NCI-H1092 (cell line): ENCODE results near the gene BRD3OS.

Experiments used
- DNase-seq: peaks from one replicate; lab custom pipeline; 2025; lab: John Stamatoyannopoulos, UW

BRD3OS gene

DNA sequence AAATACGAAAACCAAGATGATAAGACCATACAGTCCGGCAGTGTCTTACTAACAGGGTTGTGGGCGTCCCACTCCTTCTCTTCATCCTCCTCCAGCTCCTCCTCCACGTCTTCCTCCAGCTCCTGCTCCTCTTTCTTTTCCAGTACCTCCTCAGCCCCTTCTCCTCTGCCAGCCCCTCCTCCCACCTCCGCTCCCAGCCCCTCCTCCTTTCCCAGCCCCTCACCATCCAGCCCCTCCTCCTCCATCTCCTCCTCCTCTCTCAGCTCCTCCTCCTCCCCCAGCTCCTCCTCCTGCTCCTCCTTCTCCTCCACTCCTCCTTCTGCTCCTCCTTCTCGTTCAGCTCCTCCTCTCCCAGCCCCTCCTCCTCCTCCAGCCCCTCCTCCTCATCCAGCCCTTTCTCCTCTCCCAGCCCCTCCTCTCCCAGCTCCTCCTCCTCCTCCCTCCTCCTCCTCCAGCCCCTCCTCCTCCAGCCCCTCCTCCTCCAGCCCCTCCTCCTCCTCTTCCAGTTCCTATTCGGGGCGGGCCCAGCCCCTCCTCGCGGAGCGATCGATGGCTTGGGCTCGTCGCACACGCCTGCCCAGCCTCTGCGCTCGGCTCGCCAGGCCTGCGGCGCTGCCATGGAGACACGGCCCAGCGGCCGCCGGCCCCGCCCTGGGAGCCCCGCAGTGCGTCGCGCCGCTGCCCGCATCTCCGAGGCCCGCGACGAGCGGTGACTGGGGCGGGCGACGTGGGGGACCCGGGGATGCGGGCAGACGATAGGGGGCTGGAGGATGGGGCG, at the start of gene BRD3OS:
Gene BRD3OS (plus strand): TSS at position 654 of the 778 bp plus-strand sequence. CDS start 1,267 bp downstream, outside the sequence.
- DNase-seq, result peak; percentile 97

GRCh38 chr9:133975511-133975910, 49.8 kb upstream of the BRD3OS start:
- no peak for DNase-seq

DNA sequence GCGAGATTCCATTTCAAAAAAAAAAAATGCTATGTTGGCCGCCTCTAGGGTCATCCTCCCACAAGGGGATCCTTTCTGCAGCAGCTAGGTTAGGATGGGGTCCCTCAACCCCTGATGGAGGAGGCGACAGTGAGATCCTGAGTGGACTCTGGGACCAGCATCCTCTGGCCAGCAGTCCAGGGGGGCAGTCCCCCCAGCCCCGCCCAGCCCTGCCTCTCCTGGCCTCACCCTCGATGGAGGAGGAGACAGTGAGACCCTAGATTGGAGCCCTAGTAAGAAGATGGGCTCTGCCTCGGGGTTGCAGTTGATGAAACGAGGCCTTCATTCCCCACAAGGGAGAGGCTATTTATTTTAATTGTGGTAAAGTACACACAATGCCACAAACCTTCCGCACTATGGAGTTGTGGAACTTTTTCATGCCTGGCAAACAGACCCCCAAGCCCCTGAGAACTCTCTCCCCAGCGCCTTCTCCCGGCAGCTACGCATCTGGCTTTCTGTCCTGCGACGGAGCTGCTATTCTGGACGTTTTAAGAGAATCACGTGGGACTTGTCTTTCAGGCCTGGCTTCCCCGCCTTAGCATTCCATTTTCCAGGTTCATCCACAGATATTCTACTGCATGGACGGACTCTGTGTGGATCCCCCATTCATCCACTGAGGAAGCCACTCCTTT, 49.0 kb upstream of the BRD3OS start:
- DNase-seq, result no peak

- no peak for DNase-seq
Measured at GRCh38 chr9:133976887-133977286, 48.4 kb upstream of the BRD3OS start.

DNA sequence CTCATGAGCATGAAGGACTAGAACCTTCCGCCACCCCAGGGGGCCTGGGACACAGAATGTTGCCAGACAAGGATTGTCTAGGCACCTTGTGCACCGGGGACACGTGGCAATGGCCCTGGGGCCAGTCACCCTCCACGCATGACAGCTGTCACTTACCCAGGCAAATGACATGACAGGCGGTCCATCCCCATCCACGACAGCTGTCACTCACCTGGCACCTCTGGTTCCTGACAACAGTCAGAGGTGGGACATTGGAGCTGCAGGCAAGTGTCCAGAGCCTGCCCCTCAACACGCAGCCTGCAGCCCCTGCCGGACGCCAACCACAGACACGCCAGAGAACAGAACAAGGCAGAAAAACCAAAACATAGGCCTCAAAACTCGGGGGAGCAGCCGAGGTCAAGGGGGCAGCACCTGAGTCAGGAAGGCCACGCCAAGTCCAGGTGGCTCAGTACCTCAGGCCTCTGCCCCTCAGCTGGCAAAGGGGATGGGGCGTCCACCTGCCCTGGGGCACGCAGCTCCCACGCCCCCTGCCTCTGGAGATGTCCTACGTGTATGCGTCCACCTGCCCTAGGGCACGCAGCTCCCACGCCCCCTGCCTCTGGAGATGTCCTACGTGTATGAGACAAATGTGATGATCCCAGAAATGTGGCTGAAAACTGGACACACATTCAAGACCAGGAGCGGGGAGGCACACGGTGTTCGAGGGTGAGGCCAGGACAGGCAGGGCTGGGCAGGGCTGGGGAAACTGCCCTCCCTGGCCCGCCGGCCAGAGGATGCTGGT, 47.7 kb upstream of the BRD3OS start:
- no peak for DNase-seq

DNA sequence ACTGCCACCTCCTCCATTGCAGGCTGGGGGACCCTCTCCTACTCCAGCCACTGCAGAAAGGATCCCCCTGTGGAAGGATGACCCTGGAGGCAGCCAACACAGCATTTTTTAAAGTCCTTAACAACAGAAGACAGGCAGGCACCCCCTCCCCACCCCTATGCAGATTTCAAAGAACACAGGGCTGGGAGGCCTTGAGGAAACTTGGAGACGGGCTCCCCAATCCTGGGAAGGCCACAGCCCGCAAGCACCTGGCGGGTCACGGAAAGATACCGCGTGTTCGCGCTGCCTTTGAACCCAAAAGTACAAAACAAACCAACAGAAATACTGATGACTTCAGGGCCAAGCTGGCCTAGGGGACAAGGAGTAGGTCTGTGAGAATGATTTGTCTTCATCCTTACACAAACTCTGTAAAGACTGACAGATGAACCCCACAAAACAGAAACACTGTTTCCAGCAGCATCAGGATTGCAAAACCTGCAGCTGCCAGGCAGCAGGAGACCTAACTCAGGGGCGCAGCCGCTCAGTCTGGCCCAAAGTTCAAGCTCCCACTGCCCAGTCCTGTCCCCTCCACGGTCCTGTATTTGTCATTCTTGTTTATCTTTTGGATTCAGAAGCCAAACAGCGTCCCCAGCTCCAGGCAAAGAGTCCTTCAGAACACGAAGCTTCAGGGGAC, 46.9 kb upstream of the BRD3OS start:
- DNase-seq, result no peak

- no peak for DNase-seq
Measured at GRCh38 chr9:133978899-133979272, 46.4 kb upstream of the BRD3OS start.

GRCh38 chr9:133979273-133979920, 45.9 kb upstream of the BRD3OS start:
- DNase-seq, result no peak

DNA sequence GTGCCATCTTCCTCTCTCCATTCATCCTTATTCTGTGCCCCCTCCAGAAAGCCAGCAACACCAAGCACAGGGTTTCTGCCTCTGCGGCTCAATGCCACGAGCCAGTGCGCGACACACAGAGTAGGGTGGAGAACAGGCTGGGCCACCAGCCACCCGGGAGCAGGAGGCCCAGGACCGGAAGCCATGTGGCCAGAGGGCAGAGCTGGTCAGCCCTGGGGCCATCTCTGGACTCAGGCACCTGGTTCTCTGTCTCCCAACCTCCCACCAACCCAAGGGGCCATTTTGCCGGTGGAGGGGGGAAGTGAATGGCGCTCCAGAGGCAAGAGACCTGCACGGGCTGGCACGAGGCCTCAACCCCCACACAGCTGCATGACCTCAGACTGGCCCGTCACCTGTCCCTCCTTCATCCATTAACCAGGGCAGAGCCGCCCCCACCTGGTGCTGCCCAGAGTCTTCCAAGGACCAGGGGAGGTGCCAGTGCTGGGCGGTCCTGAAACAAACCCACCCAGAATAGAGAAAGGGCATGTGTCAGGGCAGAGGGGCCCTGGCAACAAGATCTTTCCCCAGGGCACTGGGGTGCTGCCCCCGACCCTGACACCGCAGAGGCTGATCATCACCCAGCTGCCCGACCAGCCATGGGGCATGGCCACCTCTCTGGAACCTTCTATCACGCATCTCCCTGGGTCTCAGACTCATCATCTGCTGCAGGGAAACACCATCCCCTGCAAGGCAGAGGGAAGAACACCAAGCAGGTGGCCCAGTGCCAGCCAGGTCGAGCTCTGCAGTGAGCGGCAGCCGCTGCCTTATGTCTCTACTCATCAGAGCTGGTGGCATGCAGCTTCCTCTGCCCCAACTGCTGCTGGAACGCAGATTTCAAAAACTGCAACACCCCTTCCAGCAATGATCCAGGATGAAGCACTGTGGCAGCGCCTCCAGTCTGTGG, 45.1 kb upstream of the BRD3OS start:
- no peak for DNase-seq

- no peak for DNase-seq
Measured at GRCh38 chr9:133980864-133981588, 44.3 kb upstream of the BRD3OS start.

DNA sequence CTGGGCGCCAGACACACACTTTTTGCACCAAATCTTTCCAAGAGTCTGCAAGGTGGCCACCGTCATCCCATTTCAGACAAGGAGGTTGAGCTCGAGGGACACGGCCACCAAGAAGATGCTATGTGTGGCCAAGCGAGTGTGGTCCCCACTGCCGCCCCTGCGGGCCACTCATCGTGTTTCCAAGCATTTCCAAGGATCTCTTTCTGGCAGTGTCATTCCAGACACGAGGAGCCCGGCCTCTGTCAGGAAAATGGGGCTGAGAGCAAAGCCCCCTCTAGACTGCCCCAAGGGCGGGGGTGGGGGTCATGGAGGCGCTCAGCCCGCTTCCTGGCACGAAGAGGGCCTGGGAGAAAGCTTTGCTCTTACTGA, 43.7 kb upstream of the BRD3OS start:
- DNase-seq, result no peak

GRCh38 chr9:133981958-133982681, 43.2 kb upstream of the BRD3OS start:
- no peak for DNase-seq

DNA sequence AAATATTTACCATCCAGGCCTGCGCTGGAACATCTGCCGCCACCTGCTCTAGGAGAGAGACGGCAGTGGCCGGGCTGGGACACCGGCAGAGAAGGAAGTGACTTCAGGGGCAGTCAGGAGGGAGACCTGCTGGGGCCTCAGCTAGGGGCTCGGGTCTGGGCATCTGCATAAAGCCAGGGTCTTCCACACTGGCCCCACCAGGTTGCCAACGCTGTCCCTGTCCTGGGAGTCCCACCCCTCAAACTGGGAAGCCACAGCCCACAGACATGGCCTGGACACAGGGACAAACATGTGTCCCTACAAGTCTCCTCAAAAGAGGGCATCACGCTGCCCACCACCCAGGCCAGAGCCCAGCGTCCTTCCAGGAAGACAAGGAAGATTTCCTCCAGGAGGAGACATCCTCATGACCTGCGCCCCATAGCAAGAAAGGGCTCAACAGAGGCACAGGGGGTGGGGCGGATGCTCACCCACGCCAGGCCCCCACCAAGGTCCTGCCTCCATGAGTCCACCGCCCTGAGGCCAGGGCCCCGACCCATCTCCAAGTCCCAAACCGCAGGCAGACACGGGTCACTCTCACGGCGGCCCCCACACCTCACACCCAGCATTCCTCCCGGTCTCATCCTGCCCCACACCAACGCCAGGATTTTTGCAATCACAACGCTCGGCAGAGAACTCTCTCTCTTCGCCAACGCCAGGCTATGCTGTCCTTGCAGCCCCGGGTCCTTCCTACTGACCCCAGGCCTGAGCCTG, 42.1 kb upstream of the BRD3OS start:
- DNase-seq, result no peak

DNA sequence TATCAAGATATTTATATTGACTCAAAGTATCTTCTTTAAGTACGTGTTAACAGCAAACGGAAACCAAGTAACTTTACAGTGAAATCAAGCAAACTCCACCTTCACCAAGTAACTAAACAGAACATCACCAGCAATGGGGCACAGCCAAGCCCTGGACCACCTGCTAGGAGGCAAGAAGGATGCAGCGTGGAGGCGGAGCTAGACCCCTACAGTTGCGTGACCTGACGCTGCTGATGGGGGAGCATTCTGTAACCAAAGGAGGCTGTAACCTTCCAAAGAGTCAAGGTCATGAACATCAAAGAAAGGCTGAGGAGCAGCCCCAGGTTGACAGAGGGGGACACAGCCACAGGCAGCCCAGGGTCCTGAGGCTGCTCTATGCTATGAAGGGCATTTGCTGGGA, 39.2 kb upstream of the BRD3OS start:
- DNase-seq, result no peak

- DNase-seq, result no peak
Measured at GRCh38 chr9:133986774-133987445, 38.4 kb upstream of the BRD3OS start.

DNA sequence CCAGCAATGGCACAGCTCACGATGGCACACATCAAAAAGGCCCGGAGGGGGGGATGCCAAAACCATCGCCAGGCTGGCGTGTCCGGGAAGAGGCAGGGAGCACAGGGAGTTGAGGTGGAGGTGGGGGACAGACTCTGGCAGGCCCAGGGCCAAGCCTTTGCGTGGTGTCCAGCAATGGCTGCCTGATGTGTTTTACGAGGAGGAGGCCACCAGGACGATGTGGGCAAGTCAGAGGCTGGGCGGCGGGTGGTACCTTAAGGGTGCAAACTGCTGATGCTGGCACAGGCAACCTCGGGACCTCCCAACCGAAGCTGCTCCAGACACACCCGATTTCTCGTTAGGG, 37.9 kb upstream of the BRD3OS start:
- DNase-seq, result no peak

DNA sequence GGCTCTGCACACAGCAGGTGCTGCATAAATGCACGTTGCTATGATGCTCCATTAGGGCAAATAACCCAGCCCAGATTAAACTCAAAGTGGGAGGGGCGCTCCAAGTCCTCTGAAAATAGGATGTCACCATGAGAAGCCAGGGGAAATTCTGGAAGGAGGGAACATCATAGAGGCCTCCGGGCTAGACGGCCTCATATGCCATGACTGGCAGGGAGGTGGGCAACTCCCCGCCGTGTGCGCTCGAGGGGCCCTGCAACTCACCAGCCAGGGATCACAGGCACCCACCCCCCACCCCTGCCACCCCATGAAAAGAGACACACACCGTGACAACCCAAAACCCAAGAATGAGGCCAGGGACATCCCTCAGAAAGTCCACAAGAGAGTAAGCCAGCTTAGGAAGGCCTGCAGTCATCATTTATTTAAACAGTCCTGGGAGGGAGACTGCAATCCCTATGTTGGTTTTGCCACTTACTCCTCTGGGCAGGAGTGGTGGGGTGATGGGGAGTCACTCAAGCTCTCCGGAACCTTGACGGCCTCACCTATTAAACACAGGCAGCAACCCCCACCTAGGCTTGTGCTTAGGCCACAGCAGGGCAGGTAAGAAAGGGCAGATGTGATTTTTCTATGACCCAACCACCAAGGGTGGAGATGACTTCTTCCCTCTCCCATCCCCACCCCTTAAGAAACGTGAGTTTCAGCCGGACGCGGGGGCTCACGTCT, 37.2 kb upstream of the BRD3OS start:
- no peak for DNase-seq
